Cerebellar cortex (tissue), 1 donor: ENCODE measurements around the gene EPG5.

Source experiments
- DNase-seq: peaks from one replicate; pipeline ENCODE4 v3.0.0-alpha.2; 2015; ENCODE audit warnings: low spot score

The EPG5 gene

GRCh38 chr18:45802814-45803492, 164.2 kb downstream of the EPG5 start:
- no peak for DNase-seq

DNA sequence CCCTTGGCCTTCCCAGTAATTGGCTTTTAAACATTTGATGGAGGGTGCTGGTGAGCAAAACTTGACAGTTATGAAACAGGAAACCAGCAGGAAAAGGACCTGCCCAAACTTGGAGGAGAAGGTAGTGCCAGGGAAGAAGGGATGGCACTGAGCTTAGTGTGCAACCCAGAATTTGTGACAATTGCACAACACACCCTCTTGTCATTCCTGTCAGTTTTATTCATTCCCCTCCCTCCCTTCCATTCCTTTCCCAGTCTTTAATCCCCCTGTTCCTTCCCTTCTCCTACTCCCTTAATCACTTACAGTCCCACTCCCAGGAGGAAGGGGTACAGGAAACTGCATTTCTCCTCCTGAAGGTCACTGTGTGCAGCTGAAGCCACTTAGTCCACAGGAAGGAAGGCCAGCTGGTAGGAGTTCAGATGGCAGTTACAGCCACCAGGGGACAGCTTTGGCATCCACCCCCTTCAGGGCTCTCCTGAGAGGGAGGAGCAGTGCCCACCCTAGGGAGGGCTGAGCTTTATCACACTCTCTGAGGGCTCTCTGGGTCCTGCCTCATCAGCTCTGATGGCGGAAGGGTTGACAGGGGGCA, 165.6 kb downstream of the EPG5 start:
- DNase-seq: no peak
